Superior temporal gyrus (tissue), 1 donor: ENCODE measurements around the gene APAF1.

Source experiments
- DNase-seq: peaks from one replicate; pipeline ENCODE4 v3.0.0-alpha.2; 2016; ENCODE audit errors: extremely low spot score

APAF1 gene

GRCh38 chr12:98758331-98758730, 113.2 kb downstream of the APAF1 start:
- peak; percentile 89 for DNase-seq

GRCh38 chr12:98763656-98764055, 118.6 kb downstream of the APAF1 start:
- no peak for DNase-seq

GRCh38 chr12:98767248-98767647, 122.2 kb downstream of the APAF1 start:
- no peak for DNase-seq

- DNase-seq: no peak
These were observed 124.0 kb downstream of the APAF1 start for GRCh38 chr12:98769068-98769467.

GRCh38 chr12:98770230-98770629, 125.1 kb downstream of the APAF1 start:
- DNase-seq: no peak

GRCh38 chr12:98771811-98772752, 127.0 kb downstream of the APAF1 start:
- no peak for DNase-seq

- no peak for DNase-seq
These were observed 127.7 kb downstream of the APAF1 start for GRCh38 chr12:98772818-98773217.

- no peak for DNase-seq
These were observed 135.2 kb downstream of the APAF1 start for GRCh38 chr12:98780261-98780660.

- no peak for DNase-seq
These were observed 138.3 kb downstream of the APAF1 start for GRCh38 chr12:98783420-98783819.
